COLO829 (cell line): ENCODE measurements around the gene NIM1K.
"Not testable (repeated sequence)": the region's sequence is repeated elsewhere in the genome, so short reads cannot be mapped to it uniquely, and the experiment has no call there.

Experiments used
- DNase-seq: peaks from one replicate; pipeline ENCODE4 v3.0.0; 2012; ENCODE audit warnings: low spot score

NIM1K gene

GRCh38 chr5:43191740-43192557, at the start of gene NIM1K:
Gene NIM1K (plus strand): TSS chr5:43192225. CDS start chr5:43245776, 53,551 bp downstream.
- DNase-seq = no peak

GRCh38 chr5:43145071-43145470, 47.0 kb upstream of the NIM1K start:
- no peak for DNase-seq

GRCh38 chr5:43146958-43147357, 45.1 kb upstream of the NIM1K start:
- DNase-seq = no peak

- no peak for DNase-seq
Observed at GRCh38 chr5:43148417-43148816, 43.6 kb upstream of the NIM1K start.

GRCh38 chr5:43149231-43149630, 42.8 kb upstream of the NIM1K start:
- DNase-seq = no peak

GRCh38 chr5:43150075-43150474, 42.0 kb upstream of the NIM1K start:
- DNase-seq = no peak

- DNase-seq = no peak
Observed at GRCh38 chr5:43150748-43151147, 41.3 kb upstream of the NIM1K start.

GRCh38 chr5:43152946-43153345, 39.1 kb upstream of the NIM1K start:
- no peak for DNase-seq

- no peak for DNase-seq
Observed at GRCh38 chr5:43154469-43154868, 37.6 kb upstream of the NIM1K start.

- DNase-seq = no peak
Observed at GRCh38 chr5:43155394-43156096, 36.5 kb upstream of the NIM1K start.

- DNase-seq = peak; percentile 39
Observed at GRCh38 chr5:43156388-43156787, 35.6 kb upstream of the NIM1K start.

GRCh38 chr5:43157068-43157467, 35.0 kb upstream of the NIM1K start:
- DNase-seq = no peak

- no peak for DNase-seq
Observed at GRCh38 chr5:43161244-43161643, 30.8 kb upstream of the NIM1K start.

GRCh38 chr5:43164801-43165200, 27.2 kb upstream of the NIM1K start:
- not testable (repeated sequence) for DNase-seq

- no peak for DNase-seq
Observed at GRCh38 chr5:43165323-43165722, 26.7 kb upstream of the NIM1K start.

GRCh38 chr5:43168175-43168574, 23.9 kb upstream of the NIM1K start:
- no peak for DNase-seq

- no peak for DNase-seq
Observed at GRCh38 chr5:43171451-43171850, 20.6 kb upstream of the NIM1K start.

GRCh38 chr5:43171926-43172325, 20.1 kb upstream of the NIM1K start:
- DNase-seq = no peak

GRCh38 chr5:43172779-43173178, 19.2 kb upstream of the NIM1K start:
- DNase-seq = no peak

- no peak for DNase-seq
Observed at GRCh38 chr5:43174586-43174985, 17.4 kb upstream of the NIM1K start.

GRCh38 chr5:43179836-43180235, 12.2 kb upstream of the NIM1K start:
- DNase-seq = no peak

- no peak for DNase-seq
Observed at GRCh38 chr5:43182421-43182820, 9.6 kb upstream of the NIM1K start.

GRCh38 chr5:43183101-43183500, 8.9 kb upstream of the NIM1K start:
- not testable (repeated sequence) for DNase-seq
